Endothelial cell of hepatic sinusoid (primary cell): Measurements from ENCODE around the gene PIP.
"Not testable (repeated sequence)": the region's sequence is repeated elsewhere in the genome, so short reads cannot be mapped to it uniquely, and the experiment has no call there.

ENCODE experiments used
- in situ Hi-C: cut with HindIII; loops from 2 replicates; pipeline ENCODE4 v1.10.0; 2017; ENCODE audit warnings: low sequenced_read_pairs

Gene PIP

GRCh38 chr7:143176128-143176527 lies 44.3 kb downstream of the PIP start:
- in situ Hi-C loops = no loop called here

GRCh38 chr7:143177374-143178119 lies 45.7 kb downstream of the PIP start:
- in situ Hi-C loops = no loop called here

- in situ Hi-C loops = not testable (repeated sequence)
Measured at GRCh38 chr7:143180771-143181170, 48.9 kb downstream of the PIP start.

GRCh38 chr7:143181349-143181748 lies 49.5 kb downstream of the PIP start:
- in situ Hi-C loops = no loop called here

- in situ Hi-C loops = no loop called here
Measured at GRCh38 chr7:143183024-143183423, 51.1 kb downstream of the PIP start, which contains the start of gene TAS2R39. Gene TAS2R39 (plus strand): TSS chr7:143183419. CDS start chr7:143183419, 0 bp downstream.

GRCh38 chr7:143185551-143185950 lies 53.7 kb downstream of the PIP start:
- in situ Hi-C loops = no loop called here

- in situ Hi-C loops = no loop called here
Measured at GRCh38 chr7:143188994-143189393, 57.1 kb downstream of the PIP start.
